Measurements from ENCODE around the gene C1D.
"Not testable (repeated sequence)": the region's sequence is repeated elsewhere in the genome, so short reads cannot be mapped to it uniquely, and the experiment has no call there.

C1D gene, protein sequence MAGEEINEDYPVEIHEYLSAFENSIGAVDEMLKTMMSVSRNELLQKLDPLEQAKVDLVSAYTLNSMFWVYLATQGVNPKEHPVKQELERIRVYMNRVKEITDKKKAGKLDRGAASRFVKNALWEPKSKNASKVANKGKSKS

DNA sequence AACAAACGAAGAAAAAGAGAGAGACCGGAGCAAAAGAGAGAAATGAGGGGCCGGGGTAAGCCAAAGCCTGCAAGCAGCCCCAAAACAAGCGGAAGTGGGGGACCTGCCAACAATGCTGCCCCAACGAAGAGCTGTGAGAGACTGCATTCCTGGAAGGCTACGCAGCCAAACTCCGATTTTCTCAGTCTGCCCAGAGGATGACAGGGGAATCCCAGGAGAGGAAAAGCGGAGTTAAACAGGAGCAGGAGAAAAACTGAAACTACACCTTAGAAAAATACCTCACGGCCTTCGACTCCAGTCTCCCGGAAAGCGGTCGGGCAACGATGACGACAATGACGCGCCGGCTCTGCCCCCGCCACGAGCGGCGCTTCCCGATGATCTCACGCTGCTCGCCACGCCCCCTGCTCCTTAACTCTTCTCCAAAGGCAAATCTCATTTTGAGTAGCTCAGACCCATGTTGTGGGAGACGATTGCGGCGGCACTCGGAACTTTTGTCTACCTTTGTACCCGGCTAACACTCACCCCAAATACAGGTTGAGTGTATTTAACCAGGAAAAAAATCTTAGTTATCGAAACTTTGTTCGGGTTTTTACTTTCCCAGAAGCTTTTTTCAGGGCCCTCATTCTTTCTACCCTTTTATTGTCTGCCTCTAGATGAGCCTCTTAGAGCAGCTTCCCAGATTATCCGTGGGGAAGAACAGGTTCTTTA, at the start of gene C1D:
C1D (minus strand) TSS at position 325 of the 708 bp plus-strand sequence. CDS start 15,694 bp downstream, outside the sequence.
- DNase-seq (ENCODE audit: low spot score) = peak; percentile 90

DNA sequence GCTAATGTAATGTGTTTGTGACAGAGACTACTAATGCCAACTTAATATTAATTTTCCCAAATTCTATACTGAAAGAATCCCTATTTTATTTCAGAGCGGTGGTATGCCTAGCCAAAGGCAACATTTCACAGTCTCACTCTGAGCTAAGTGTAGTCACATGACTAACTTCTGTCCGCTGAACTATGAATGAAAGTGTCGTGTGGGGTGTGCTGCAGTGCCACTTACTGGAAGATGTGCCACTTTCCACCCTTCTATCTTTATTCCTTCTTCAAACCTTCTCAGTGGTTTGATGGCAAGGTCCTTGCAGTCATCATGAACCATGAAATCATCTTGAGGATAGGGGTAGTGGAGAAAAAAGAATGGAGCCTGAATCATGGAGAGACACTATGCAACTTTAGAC, 47.3 kb upstream of the C1D start:
- no peak for DNase-seq (ENCODE audit: low spot score)

DNA sequence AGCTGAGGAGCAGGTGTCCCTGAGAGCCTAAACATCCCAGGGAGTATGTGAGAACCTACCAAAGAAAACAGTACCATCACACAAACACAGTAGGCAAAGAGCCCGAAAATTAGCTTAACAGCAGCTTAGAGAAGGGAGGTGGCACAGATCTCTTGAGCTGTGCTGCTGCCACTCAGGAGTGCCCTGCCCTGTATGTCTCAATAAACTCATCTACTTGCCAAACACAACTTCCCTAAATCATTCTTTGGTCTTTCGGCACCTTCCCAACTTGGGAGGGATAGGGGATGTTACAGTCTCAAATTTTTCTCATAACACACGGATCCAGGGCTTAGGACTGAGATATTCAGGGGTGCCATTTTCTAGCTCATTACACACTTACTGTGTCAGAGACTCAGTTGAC, 45.3 kb upstream of the C1D start:
- DNase-seq (ENCODE audit: low spot score) = no peak

DNA sequence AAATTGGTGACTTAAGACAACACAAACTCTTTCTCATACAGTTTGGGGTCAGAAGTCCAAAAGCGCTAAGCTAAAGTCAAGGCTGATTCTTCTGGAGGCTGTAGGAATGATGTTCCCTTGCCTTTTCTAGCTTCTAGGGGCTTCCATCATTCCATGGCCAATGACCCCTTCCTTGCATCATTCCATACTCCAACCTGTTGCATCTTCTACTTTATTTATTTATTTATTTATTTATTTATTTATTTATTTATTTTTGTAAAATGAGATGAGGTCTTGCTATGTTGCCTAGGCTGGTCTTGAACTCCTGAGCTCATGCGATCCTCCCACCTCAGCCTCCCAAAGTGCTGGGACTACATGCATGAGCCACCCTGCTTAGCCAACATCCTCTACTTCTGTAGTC, 44.7 kb upstream of the C1D start:
- no peak for DNase-seq (ENCODE audit: low spot score)

DNA sequence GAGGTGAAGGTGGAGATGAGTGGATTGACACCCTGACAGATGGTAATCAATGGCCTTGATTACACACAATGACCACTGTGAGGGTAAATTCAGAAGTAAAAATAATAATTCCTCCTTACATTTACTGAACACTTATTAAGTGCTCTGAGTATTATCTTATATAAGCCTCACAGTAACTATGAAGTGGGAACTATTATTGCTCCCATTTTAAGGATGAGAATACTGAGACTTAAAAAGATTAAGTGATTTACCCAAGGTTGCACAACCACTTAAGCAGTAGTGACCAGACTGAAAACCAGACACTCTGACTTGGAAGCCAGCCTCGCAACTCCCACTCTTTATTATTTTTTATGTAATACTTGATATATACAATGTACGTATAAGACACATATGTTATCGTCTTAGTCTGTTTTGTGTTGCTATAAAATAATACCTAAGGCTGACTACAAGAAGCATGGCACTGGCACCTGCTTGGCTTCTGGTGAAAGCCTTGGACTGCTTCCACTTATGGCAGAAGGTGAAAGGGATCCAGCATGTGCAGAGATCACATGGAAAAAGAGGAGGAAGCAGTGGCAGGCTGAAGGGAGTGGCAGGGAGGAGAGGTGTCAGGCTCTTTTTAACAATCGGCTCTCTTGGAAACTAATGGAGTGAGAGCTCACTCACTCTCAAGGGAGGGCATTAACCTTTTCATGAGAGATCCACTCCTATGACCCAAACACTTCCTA, 41.5 kb upstream of the C1D start:
- DNase-seq (ENCODE audit: low spot score) = no peak

DNA sequence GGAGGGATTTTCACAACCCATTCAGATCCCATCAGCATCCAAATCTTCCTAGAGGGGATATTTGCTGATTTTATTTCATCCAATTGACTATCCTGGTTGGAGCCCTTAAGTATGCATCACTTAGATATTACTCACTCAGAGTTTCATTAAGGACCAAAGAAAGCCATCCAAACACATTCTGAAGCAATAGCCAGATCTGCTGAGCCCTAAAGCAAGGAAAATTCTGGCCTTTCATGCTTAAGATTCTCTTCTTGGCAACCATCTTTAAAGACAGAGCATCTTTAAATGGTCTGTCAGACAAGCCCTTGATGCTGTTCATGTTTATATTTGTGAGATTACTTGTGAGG, 40.9 kb upstream of the C1D start:
- no peak for DNase-seq (ENCODE audit: low spot score)

DNA sequence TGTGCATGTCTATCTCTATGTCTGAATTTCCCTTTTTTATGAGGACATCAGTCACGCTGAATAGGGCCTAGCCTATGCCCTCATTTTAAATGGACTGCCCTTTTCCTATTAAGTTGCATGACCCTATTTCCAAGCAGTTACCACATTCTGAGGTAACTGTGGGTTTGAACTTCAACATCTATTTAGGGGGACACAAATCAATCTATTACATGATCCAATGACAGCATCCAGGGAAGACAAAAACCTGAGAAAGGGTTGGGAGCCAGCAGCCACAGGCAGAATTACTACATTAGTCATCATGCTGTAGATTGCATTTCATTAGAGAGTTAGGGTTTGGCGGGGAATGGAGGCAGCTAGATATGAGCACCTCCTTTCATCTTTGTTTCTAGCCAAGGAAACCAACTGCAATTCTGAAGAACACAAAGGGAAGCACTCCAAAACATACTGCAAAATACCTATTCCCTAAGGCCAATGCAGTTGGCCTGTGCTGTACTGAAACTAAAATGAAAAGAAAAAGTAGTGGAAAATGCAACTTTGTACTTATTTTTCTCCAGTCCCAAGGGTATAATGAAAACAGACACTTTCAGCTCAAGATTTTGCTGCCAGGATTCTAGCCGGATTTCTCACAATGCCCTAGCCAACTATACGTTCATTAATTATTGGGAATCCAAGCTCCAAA, 40.4 kb upstream of the C1D start:
- no peak for DNase-seq (ENCODE audit: low spot score)

DNA sequence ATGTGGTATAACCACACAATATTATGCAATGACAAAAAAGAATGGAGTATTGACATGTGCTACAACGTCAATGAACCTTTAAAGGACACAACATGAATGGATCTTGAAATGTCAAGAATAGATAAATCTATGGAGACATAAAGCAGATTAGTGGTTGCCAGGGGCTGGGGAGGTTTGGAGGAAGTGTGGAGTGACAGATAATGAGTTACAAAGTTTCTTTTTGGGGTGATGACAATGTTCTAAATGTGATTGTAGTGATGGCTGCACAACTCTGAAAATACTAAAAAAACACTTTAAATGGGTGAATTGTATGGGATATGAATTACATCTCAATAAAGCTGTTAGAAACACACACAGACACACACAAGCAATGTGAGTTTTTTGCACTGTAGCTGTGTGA, 37.4 kb upstream of the C1D start:
- no peak for DNase-seq (ENCODE audit: low spot score)

DNA sequence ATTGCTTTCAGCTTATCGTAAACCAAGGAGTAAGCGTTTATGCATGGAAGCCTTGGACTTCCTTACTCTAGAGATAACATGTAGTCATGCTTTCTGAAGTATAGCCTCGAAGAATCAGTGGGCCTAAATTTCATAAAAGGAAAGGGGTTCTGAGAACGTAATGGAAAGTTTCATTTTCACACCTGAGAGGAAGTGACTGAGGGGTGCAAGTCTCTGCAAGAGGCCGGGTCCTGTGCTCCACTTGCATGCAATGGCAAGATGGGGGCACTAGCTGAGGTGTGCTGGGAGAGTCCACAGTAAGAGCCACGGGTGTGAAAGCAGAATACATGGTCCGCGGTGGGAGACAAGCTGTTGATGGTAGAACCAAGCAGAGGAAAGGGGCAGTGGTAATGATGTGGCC, 36.5 kb upstream of the C1D start:
- no peak for DNase-seq (ENCODE audit: low spot score)

DNA sequence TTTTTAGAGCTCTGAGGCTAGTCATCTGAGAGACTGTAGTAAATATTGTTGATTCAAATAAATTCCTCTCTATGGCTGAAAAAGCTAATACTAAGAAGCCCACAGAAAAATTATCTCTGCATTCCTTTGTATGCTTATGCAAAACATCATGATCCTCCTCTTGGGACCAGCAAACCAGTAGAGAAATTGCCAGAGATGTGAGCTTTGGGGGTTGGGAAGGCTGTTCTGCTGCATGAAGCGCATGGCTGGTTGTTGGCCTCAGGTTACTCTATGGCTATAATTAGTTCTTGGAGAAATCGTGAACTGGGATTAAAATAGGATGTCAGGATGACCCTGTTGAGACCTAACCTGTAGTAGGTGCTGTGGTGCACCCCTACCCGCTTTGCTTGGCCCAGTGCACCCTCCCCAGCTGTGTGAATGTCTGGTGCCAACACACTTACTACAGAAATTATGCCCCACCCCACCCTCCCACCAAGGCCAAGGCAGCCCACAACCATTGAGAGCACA, 35.5 kb upstream of the C1D start:
- DNase-seq (ENCODE audit: low spot score) = no peak

DNA sequence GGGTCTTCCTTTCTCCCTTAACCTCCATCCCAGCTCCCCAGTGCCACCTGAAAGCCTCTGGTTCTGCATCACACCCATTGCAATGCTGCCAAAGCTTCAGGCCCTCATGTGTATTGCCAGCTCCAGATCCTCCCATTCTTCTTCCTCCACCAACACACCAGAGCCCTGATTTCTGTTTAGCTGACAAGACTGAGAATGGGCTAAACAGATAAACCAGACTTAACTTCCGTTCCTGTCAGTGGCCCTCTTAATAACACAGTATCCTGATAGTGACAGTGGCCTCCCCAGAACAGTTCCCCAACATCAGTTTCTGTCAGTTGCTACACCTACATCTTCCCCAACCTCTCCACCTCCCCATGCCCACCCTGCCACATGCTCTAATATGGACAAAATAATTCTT, 31.3 kb upstream of the C1D start:
- DNase-seq (ENCODE audit: low spot score) = no peak

DNA sequence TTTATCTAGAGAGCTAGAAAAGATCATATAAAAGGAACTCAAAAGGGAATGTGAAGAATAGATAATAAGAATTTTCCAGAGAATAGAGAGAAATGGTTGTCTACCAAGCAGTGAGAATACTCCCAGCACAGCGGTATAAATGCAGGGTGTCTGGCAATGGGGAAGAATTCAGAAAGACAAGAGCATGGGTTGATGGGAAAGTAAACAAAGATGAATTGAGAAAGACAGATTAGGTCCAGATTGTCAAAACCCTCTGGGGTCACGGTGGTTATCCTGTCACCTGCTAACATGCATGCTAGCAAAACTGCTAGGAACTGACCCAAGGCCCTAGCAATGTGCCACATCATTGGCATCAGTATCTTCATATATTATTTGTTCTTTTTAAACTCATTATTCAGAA, 30.8 kb upstream of the C1D start:
- DNase-seq (ENCODE audit: low spot score) = no peak

DNA sequence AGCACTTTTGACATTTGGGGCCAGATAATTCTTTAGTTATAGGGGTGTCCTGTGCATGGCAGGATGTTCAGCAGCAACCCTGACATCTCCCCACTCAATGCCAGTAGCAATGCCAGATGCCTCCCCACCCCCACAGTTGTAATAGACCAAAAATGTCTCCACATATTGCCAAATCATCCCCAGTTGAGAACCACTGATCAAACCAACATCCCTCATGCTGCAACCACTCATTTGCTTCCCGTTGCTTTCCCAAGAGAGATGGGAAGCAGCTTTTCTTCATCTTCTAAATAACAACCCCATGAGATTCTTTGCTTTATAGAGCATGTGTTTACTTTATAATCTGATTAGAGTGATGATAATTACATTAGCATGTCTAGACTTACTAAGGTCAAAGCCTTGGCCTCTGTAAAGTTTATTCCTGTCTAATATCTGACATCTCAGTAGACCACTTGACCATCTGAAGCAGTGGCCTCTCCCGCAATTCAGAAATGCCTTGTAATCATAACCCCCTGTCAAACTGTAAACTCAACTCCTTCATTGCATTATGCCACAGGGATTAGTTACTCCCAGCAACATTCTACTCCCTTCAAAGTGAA, 28.7 kb upstream of the C1D start:
- DNase-seq (ENCODE audit: low spot score) = no peak

DNA sequence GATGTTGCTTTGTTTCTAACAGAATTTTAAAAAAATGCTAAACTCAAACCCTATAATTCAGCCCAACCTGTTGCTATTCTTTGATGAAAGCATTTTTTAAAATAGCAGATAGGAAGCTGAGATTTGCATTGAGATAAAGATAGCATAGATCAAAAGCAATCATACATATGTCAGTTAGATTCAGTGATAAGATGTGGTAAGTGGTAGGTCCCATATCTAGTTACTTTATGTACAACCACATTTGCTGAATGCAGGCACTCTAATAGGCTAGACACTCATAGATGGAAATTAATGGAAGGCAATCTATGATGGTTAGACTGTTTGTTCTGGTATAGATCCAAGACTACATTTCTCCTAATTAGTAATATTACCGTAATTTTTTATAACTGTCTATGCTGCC, 27.2 kb upstream of the C1D start:
- no peak for DNase-seq (ENCODE audit: low spot score)

DNA sequence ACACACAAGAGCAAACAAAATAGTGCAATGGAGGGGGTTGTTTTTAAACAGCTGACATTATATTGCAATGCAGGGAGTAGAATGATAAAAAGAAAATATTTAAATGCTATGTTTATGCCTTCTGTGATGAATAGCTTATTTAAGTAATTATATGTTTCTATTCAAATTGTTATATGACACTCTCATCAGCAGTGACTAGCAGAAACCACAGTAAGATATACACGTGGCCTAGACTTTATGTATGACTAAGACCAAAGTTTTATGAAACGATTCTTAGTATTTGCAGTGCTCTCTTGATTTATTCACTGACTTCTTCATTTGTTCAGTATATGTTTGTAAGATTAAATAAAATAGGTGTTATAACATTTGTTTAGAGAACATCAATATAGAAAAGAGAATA, 26.1 kb upstream of the C1D start:
- DNase-seq (ENCODE audit: low spot score) = no peak

DNA sequence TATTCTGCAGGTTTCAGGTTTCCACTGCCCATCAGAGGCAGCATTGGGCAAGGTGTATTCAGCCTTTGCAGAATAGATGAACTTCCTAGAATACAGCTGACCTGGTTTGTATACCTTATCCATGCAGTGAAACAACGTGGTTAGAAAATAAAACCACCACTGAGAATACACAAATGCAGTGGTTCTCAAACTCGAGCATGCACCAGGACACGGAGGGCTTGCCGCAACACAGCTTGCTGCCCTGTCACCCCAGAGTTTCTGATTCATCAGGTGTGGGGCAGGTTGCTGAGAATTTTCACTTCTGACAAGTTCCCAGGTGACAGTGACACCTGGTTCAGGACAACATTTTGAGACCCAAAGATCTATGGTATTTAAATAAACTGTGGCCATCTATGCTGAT, 23.4 kb upstream of the C1D start:
- DNase-seq (ENCODE audit: low spot score) = no peak

DNA sequence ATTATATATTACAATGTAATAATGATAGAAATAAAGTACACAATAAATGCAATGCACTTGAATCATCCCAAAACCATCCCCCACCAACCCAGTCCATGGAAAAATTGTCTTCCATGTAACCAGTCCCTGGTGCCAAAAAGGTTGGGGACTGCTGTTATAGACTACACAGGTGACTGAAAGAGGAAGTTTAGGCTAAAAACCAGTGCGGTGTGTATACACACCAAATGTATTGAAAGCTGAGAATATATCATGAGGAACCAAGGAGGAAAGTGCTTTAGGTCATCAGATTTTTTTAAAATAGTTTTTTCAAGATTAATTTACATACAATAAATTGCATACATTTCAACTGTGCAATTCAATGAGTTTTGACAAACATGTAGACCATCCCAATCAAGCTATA, 20.5 kb upstream of the C1D start:
- no peak for DNase-seq (ENCODE audit: low spot score)

DNA sequence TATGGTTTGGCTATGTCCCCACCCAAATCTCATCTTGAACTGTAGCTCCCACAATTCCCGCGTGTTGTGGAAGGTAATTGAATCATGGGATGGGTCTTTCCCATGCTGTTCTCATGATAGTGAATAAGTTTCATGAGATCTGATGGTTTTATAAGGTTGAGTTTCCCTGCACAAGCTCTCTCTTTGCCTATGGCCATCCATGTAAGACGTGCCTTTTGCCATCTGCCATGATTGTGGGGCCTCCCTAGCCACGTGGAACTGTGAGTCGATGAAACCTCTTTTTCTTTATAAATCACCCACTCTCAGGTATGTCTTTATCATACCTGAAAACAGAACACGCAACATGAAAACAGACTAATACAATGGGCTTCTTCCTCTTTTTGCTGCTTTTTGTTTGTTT, 11.2 kb upstream of the C1D start:
- DNase-seq (ENCODE audit: low spot score) = no peak

DNA sequence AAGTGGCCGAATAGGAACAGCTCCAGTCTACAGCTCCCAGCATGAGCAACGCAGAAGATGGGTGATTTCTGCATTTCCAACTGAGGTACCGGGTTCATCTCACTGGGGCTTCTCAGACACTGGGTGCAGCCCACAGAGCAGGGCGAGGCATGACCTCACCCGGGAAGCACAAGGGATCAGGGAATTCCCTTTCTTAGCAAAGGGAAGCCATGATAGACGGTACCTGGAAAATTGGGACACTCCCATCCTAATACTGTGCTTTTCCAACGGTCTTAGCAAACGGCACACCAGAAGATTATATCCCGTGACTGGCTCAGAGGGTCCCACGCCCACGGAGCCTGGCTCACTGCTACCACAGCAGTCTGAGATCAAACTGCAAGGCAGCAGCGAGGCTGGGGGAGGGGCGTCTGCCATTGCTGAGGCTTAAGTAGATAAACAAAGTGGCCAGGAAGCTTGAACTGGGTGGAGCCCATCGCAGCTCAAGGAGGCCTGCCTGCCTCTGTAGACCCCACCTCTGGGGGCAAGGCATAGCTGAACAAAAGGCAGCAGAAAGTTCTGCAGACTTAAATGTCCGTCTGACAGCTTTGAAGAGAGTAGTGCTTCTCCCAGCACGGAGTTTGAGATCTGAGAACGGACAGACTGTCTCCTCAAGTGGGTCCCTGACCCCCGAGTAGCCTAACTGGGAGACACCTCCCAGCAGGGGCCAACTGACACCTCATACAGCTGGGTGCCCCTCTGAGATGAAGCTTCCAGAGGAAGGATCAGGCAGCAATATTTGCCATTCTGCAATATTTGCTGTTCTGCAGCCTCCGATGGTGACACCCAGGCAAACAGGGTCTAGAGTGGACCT, 1.2 kb upstream of the C1D start:
- not testable (repeated sequence) for DNase-seq (ENCODE audit: low spot score)

DNA sequence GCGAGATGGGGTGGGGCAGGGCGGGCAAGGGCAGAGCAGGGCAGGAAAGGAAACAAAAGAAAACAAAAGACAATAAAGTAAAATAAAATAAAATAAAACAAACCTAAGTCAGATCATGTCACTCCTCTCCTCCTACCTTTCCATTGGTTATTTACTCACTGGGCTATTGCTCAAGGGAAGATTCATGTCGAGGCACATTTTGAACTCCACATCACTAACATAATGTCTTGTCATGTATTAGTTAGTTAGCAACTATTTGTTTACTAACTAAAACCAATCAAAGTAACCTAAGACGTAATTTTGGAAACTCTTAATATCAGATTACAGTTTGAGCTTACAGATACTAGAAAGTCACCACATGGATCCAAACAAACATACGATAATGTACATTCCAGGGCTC, 2.2 kb downstream of the C1D start:
- no peak for DNase-seq (ENCODE audit: low spot score)

DNA sequence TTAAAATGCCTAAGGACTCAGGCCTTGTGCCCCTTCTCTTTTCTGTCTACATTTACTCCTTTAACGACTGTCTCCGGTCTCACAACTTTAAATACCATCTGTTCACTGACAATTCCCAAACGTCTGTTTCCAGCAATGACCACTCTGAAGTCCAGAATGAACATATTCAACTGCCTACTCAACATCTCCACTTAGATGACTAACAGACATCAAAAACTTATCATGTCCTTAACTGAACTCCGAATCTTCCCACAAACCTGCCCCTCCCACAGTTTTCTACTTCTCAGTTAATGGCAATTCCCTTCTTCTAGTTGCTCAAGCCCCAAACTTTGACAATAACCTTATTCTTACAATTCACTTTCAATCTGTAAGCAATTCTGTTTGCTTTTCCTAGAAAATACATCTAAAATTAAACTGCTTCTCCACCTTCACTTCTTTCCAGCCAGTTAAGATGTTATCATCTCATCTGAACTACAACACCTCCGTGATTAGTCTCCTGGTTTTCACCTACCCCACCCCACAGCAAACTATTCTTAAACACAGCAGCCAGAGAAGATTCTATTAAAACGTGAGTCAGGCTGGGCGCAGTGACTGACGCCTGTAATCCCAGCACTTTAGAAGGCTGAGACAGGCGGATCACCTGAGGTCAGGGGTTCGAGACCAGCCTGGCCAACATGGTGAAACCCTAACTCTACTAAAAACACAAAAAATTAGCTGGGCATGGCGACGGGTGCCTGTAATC, 2.8 kb downstream of the C1D start:
- DNase-seq (ENCODE audit: low spot score) = no peak
